Panc1 (cell line): Measurements from ENCODE around the gene E2F2.

Source experiments
- POLR2AphosphoS5 ChIP-seq: IDR thresholded peaks from 2 replicates; pipeline ENCODE4 v1.6.1; 2012; ENCODE audit warnings: mild to moderate bottlenecking, low read depth, low read length, moderate library complexity
- TCF7L2 ChIP-seq: IDR thresholded peaks from 2 replicates; pipeline ENCODE4 v1.6.1; 2011; ENCODE audit warnings: mild to moderate bottlenecking, low read depth, low read length, inconsistent platforms
- TF ChIP-seq, protein P1 (sequence below): fragments of 450-650 bp; IDR thresholded peaks from 2 replicates; pipeline ENCODE4 v1.5.1; 2017; ENCODE audit warnings: mild to moderate bottlenecking
- TF ChIP-seq, protein P2 (sequence below), 2 experiments: IDR thresholded peaks; 2 replicates each; pipeline ENCODE4 v1.6.1; 2011 to 2012; ENCODE audit warnings: low read depth in 2 of 2, control low read depth in 1 of 2, low read length in 1 of 2, mild to moderate bottlenecking in 1 of 2, moderate library complexity in 1 of 2; ENCODE audit not compliant: insufficient read depth in 1 of 2

- TF ChIP-seq, protein P1, sequence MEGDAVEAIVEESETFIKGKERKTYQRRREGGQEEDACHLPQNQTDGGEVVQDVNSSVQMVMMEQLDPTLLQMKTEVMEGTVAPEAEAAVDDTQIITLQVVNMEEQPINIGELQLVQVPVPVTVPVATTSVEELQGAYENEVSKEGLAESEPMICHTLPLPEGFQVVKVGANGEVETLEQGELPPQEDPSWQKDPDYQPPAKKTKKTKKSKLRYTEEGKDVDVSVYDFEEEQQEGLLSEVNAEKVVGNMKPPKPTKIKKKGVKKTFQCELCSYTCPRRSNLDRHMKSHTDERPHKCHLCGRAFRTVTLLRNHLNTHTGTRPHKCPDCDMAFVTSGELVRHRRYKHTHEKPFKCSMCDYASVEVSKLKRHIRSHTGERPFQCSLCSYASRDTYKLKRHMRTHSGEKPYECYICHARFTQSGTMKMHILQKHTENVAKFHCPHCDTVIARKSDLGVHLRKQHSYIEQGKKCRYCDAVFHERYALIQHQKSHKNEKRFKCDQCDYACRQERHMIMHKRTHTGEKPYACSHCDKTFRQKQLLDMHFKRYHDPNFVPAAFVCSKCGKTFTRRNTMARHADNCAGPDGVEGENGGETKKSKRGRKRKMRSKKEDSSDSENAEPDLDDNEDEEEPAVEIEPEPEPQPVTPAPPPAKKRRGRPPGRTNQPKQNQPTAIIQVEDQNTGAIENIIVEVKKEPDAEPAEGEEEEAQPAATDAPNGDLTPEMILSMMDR, result no peak
- no peak for TF ChIP-seq TCF7L2
- TF ChIP-seq, protein P2, sequence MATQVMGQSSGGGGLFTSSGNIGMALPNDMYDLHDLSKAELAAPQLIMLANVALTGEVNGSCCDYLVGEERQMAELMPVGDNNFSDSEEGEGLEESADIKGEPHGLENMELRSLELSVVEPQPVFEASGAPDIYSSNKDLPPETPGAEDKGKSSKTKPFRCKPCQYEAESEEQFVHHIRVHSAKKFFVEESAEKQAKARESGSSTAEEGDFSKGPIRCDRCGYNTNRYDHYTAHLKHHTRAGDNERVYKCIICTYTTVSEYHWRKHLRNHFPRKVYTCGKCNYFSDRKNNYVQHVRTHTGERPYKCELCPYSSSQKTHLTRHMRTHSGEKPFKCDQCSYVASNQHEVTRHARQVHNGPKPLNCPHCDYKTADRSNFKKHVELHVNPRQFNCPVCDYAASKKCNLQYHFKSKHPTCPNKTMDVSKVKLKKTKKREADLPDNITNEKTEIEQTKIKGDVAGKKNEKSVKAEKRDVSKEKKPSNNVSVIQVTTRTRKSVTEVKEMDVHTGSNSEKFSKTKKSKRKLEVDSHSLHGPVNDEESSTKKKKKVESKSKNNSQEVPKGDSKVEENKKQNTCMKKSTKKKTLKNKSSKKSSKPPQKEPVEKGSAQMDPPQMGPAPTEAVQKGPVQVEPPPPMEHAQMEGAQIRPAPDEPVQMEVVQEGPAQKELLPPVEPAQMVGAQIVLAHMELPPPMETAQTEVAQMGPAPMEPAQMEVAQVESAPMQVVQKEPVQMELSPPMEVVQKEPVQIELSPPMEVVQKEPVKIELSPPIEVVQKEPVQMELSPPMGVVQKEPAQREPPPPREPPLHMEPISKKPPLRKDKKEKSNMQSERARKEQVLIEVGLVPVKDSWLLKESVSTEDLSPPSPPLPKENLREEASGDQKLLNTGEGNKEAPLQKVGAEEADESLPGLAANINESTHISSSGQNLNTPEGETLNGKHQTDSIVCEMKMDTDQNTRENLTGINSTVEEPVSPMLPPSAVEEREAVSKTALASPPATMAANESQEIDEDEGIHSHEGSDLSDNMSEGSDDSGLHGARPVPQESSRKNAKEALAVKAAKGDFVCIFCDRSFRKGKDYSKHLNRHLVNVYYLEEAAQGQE (IDR thresholded peaks at IDR 0.05; ENCODE audit: insufficient read depth in 1 of 2, low read depth in 2 of 2, low read length in 1 of 2), result no peak
- TF ChIP-seq POLR2AphosphoS5, result no peak
These were observed 816 bp downstream of the E2F2 start for GRCh38 chr1:23530087-23530746.
